ENCODE results near the gene DOCK1. TPM values are rescaled to one million over a fixed set of nuclear protein-coding genes. Genes with fewer than 3 reads are reported as not detected.
"Not testable (repeated sequence)": the region's sequence is repeated elsewhere in the genome, so short reads cannot be mapped to it uniquely, and the experiment has no call there.

Gene DOCK1
- polyA plus RNA-seq, 1 donor from 2014 or later, result 2.7 TPM

DNA sequence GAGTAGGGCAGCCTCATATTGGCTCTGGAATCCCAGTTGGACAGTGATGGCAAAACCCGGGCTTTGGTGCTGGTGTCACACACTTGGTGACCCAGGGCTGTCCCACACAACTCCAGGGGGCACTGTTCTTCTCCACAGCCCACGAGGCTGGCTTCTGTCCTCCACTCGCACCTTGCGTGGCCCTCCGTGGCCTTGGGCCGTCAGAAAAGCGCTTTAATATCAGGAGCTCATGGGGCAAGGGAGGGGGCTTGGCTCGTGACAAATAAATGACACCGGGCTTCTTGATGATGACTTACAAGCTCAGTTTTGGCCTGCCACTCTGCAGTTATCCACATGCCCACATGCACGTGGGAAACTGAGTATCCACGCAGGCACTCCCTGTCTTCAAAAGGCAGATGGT lies 8.1 kb downstream of the DOCK1 start:
- no peaks in the 10 kb centered on the region for H4K20me1 ChIP-seq (ENCODE audit: insufficient read depth)
- no peak overlapping the region for H3K4me2 ChIP-seq (ENCODE audit: low read length)
- H3K9me2 ChIP-seq (ENCODE audit: insufficient read depth, low read length), result no peaks in the 10 kb centered on the region
- H3K9ac ChIP-seq (ENCODE audit: low read length), result no peak overlapping the region
- no peaks in the 10 kb centered on the region for H3K27me3 ChIP-seq (ENCODE audit: insufficient read depth, low read depth, low read length)
- no peaks in the 10 kb centered on the region for H3K9me3 ChIP-seq (ENCODE audit: low read length)
- no peak overlapping the region for H3K4me3 ChIP-seq (ENCODE audit: low read length)
- no peak overlapping the region for H3K27ac ChIP-seq (ENCODE audit: low read length)
- no peaks in the 10 kb centered on the region for H3K36me3 ChIP-seq (ENCODE audit: insufficient read depth, low read length)
- no peaks in the 10 kb centered on the region for H3K79me2 ChIP-seq (replicated peaks; ENCODE audit: insufficient read depth, low read length)
- no peak overlapping the region for H2AFZ ChIP-seq (ENCODE audit: low read depth, low read length)
- H3F3A ChIP-seq (ENCODE audit: insufficient read depth, low read length, poor library complexity, severe bottlenecking), result no peaks in the 10 kb centered on the region
- TF ChIP-seq TAF1 (IDR thresholded peaks at IDR 0.05; ENCODE audit: low read depth) (no peak), EP300 (conservative IDR thresholded peaks at IDR 0.05; ENCODE audit: poor library complexity, severe bottlenecking) (no peak), SMC3 (conservative IDR thresholded peaks at IDR 0.05; ENCODE audit: poor library complexity) (no peak), MXI1 (conservative IDR thresholded peaks at IDR 0.05; ENCODE audit: poor library complexity, severe bottlenecking) (no peak), RAD21 (conservative IDR thresholded peaks at IDR 0.05) (no peak), EZH2 (IDR thresholded peaks at IDR 0.05; ENCODE audit: borderline replicate concordance, insufficient read depth, low read length, poor library complexity, severe bottlenecking) (no peak), POLR2AphosphoS5 (IDR thresholded peaks at IDR 0.05) (no peak)
- TF ChIP-seq, protein P1, sequence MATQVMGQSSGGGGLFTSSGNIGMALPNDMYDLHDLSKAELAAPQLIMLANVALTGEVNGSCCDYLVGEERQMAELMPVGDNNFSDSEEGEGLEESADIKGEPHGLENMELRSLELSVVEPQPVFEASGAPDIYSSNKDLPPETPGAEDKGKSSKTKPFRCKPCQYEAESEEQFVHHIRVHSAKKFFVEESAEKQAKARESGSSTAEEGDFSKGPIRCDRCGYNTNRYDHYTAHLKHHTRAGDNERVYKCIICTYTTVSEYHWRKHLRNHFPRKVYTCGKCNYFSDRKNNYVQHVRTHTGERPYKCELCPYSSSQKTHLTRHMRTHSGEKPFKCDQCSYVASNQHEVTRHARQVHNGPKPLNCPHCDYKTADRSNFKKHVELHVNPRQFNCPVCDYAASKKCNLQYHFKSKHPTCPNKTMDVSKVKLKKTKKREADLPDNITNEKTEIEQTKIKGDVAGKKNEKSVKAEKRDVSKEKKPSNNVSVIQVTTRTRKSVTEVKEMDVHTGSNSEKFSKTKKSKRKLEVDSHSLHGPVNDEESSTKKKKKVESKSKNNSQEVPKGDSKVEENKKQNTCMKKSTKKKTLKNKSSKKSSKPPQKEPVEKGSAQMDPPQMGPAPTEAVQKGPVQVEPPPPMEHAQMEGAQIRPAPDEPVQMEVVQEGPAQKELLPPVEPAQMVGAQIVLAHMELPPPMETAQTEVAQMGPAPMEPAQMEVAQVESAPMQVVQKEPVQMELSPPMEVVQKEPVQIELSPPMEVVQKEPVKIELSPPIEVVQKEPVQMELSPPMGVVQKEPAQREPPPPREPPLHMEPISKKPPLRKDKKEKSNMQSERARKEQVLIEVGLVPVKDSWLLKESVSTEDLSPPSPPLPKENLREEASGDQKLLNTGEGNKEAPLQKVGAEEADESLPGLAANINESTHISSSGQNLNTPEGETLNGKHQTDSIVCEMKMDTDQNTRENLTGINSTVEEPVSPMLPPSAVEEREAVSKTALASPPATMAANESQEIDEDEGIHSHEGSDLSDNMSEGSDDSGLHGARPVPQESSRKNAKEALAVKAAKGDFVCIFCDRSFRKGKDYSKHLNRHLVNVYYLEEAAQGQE (IDR thresholded peaks at IDR 0.05; ENCODE audit: borderline replicate concordance), result no peak
- TF ChIP-seq, protein P2, sequence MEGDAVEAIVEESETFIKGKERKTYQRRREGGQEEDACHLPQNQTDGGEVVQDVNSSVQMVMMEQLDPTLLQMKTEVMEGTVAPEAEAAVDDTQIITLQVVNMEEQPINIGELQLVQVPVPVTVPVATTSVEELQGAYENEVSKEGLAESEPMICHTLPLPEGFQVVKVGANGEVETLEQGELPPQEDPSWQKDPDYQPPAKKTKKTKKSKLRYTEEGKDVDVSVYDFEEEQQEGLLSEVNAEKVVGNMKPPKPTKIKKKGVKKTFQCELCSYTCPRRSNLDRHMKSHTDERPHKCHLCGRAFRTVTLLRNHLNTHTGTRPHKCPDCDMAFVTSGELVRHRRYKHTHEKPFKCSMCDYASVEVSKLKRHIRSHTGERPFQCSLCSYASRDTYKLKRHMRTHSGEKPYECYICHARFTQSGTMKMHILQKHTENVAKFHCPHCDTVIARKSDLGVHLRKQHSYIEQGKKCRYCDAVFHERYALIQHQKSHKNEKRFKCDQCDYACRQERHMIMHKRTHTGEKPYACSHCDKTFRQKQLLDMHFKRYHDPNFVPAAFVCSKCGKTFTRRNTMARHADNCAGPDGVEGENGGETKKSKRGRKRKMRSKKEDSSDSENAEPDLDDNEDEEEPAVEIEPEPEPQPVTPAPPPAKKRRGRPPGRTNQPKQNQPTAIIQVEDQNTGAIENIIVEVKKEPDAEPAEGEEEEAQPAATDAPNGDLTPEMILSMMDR (IDR thresholded peaks at IDR 0.05; ENCODE audit: poor library complexity, severe bottlenecking), result no peak

DNA sequence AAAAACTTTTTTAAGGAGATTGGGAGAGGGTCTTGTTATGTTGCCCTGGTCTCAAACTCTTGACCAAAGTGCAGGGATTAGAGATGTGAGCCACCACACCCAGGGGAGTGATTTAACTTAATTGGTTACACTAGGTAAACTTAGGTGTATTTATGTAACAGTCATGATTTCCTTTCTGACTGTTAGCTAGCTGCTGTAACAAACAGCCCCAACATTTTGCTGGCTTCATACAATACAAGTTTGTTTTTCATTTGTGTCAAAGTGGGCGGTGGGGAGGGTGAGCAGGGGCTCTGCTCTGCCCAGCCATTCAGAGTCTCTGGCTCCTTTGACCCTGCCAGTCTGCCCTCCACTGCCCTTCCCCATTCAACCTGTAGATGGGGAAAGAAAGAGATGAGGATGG lies 9.3 kb downstream of the DOCK1 start:
- no peak overlapping the region for H3K4me3 ChIP-seq (ENCODE audit: low read length)
- H2AFZ ChIP-seq (ENCODE audit: low read depth, low read length), result no peak overlapping the region
- H3K9ac ChIP-seq (ENCODE audit: low read length), result no peak overlapping the region
- no peak overlapping the region for H3K27ac ChIP-seq (ENCODE audit: low read length)
- H3K79me2 ChIP-seq (replicated peaks; ENCODE audit: insufficient read depth, low read length), result no peaks in the 10 kb centered on the region
- H3F3A ChIP-seq (ENCODE audit: insufficient read depth, low read length, poor library complexity, severe bottlenecking), result no peaks in the 10 kb centered on the region
- H3K27me3 ChIP-seq (ENCODE audit: insufficient read depth, low read depth, low read length), result no peaks in the 10 kb centered on the region
- H3K36me3 ChIP-seq (ENCODE audit: insufficient read depth, low read length), result no peaks in the 10 kb centered on the region
- no peak overlapping the region for H3K4me2 ChIP-seq (ENCODE audit: low read length)
- TF ChIP-seq EZH2 (IDR thresholded peaks at IDR 0.05; ENCODE audit: borderline replicate concordance, insufficient read depth, low read length, poor library complexity, severe bottlenecking), result no peak
- TF ChIP-seq TAF1 (IDR thresholded peaks at IDR 0.05; ENCODE audit: low read depth), result no peak
- TF ChIP-seq MXI1 (conservative IDR thresholded peaks at IDR 0.05; ENCODE audit: poor library complexity, severe bottlenecking), result no peak
- no peak for TF ChIP-seq RAD21 (conservative IDR thresholded peaks at IDR 0.05)
- no peak for TF ChIP-seq EP300 (conservative IDR thresholded peaks at IDR 0.05; ENCODE audit: poor library complexity, severe bottlenecking)
- TF ChIP-seq, protein P1 (IDR thresholded peaks at IDR 0.05; ENCODE audit: borderline replicate concordance), result no peak
- no peak for TF ChIP-seq POLR2AphosphoS5 (IDR thresholded peaks at IDR 0.05)
- TF ChIP-seq, protein P2 (IDR thresholded peaks at IDR 0.05; ENCODE audit: poor library complexity, severe bottlenecking), result no peak
- no peaks in the 10 kb centered on the region for H4K20me1 ChIP-seq (ENCODE audit: insufficient read depth)
- no peaks in the 10 kb centered on the region for H3K9me2 ChIP-seq (ENCODE audit: insufficient read depth, low read length)
- H3K9me3 ChIP-seq (ENCODE audit: low read length), result no peaks in the 10 kb centered on the region

DNA sequence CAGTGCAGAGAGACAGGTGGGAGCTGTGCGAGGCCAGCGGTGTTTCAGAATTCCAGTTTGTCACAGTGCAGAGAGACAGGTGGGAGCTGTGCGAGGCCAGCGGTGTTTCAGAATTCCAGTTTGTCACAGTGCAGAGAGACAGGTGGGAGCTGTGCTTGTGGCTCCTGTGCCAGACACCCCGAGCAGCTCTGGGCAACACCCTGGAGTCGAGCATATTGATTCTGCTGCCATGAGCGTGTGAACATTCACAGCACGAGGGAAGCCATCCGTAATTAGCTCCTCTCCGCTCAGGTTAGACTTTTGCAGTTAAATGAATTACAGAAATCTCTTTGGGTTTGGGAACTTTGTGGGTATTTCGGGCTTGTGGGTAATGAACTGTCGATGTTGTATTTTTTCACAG lies 11.7 kb downstream of the DOCK1 start:
- H4K20me1 ChIP-seq (ENCODE audit: insufficient read depth); H3K9me3 ChIP-seq (ENCODE audit: low read length); H3K36me3 ChIP-seq (ENCODE audit: insufficient read depth, low read length); H3K27ac ChIP-seq (ENCODE audit: low read length); H3K4me3 ChIP-seq (ENCODE audit: low read length); H3F3A ChIP-seq (ENCODE audit: insufficient read depth, low read length, poor library complexity, severe bottlenecking); H3K9me2 ChIP-seq (ENCODE audit: insufficient read depth, low read length); H3K9ac ChIP-seq (ENCODE audit: low read length); H3K4me2 ChIP-seq (ENCODE audit: low read length); H3K79me2 ChIP-seq (replicated peaks; ENCODE audit: insufficient read depth, low read length); H3K27me3 ChIP-seq (ENCODE audit: insufficient read depth, low read depth, low read length); H2AFZ ChIP-seq (ENCODE audit: low read depth, low read length): not testable (repeated sequence)

Measured in neural cell (in vitro differentiated cells).